Epithelial cell of prostate (primary cell): ENCODE data around the gene MACROD2.
A peak's percentile ranks its signal among the peaks of the same experiment; 100 is the strongest.

Source experiments
- DNase-seq: peaks from one replicate; pipeline ENCODE4 v3.0.0-alpha.2; 2011; ENCODE audit warnings: low read depth, low spot score
- H3K27ac ChIP-seq: fragments of 450-650 bp; 2 replicates; pipeline ENCODE4 v1.5.1; 2017; ENCODE audit warnings: mild to moderate bottlenecking

Gene MACROD2

DNA sequence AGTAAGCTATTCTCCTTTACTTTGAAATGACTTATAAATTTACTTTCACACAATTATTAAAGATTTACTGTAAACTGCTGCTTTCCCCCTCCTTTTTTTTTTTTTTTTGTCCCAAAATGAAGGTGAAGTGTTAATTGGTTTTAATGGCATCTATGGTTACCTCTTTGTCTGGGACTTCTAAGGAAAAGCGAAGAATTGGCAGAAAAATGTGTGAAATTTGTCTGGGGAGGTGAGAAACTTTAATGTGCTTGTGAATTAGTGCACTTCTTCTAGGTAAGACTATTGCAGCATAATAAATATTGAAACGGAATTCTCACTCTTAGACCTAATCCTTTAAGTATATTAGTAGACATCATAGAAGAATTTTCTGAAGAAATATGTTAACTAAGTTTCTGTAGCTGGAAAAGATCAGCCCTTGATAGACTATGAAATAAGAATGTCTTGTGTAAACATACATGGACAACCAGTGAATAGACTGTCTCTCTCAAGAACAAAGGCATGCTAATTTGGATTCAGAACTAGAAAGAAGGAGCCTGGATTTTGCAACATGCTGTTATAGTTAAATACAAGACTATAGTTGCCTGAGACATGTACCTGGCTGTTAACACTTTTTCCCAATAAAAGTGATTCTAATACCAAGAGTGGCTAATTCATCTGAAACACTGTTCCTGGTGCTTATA lies 318.2 kb downstream of the MACROD2 start:
- DNase-seq = no peak
- no peak overlapping the region for H3K27ac ChIP-seq

GRCh38 chr20:14319704-14320103 lies 324.4 kb downstream of the MACROD2 start:
- H3K27ac ChIP-seq = no peak overlapping the region
- DNase-seq = no peak

DNA sequence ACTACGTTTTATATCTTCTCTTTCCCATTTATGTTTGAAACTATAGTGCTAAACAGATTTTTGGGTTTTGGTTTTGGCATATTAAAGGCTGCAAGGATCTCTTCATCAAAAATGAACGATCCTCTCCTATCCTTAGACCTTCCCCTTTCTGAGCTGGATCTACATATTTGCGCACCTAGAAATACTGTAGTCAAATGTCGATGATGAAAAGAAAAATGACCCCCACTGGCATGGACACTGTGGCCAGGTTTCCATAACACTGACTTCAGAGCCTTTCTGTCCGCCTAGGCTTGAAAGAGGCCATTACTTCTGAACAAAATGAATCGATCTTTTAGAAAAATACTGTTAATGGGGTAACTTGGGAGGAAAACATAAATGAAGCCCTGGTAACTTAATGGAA lies 336.3 kb downstream of the MACROD2 start:
- H3K27ac ChIP-seq = no peak overlapping the region
- DNase-seq = no peak

GRCh38 chr20:14332866-14333265 lies 337.6 kb downstream of the MACROD2 start:
- H3K27ac ChIP-seq = no peak overlapping the region
- DNase-seq = no peak

GRCh38 chr20:14333721-14334120 lies 338.4 kb downstream of the MACROD2 start:
- H3K27ac ChIP-seq = peak overlapping the region; percentile 64
- DNase-seq = no peak

DNA sequence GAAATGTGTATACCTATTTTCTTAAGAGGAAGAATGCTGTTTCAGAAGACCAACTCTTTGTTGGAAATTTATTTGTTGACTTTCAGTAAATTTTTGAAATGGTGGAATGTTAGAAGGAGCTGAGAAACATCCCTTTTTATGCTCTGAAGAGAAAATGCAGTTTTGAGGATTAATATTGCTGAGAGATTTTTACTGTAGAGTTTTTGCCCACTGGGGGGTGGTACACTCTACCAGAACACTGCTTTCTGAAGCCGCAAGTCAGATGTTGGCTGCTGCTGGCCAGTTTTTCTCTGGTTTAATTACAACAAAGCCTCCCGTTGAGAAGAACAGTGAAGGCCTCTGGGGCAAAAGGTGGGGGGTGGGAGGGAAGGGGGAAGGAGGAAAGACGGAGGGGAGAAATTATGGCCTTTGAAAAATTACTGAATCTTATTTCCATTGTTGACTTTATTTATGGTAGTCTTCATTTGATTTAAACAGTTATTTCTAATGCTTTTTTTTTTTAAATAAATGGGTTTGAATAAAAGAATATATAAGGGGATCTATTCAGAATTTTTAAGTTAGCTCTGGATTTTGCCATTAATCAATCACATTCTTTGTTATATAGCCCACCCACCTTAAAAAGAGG lies 339.1 kb downstream of the MACROD2 start:
- no peak for DNase-seq
- H3K27ac ChIP-seq = peak overlapping the region; percentile 64

- peak overlapping the region; percentile 64 for H3K27ac ChIP-seq
- no peak for DNase-seq
Measured at GRCh38 chr20:14335052-14335451, 339.7 kb downstream of the MACROD2 start.

DNA sequence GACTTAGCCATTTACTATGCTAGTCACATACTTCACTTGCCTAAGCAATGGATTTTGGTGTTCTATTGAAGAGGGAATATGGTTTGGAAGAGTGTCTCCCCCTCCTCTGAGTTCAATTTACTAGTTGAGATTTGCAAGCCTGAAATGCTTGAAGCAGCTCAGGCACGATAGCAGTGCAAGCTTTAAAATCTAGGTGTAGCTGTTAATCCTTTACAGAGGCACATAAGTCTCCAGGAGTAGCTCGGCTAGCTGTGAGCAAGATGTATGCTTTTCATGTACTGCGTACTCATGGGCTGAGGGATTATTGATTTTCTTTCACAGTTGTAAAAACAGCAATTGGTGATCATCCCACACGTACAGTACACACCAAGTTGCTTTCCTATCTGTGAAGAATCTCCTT lies 341.4 kb downstream of the MACROD2 start:
- H3K27ac ChIP-seq = peak overlapping the region; percentile 64
- no peak for DNase-seq

- DNase-seq = peak; percentile 94
- H3K27ac ChIP-seq = peak within 1 kb of the TSS; percentile 64
Measured at GRCh38 chr20:14337400-14338171, 342.3 kb downstream of the MACROD2 start, which contains the start of gene FLRT3. TSS of gene FLRT3 (minus strand) at chr20:14337612. CDS start at chr20:14327506, 10,106 bp downstream.

DNA sequence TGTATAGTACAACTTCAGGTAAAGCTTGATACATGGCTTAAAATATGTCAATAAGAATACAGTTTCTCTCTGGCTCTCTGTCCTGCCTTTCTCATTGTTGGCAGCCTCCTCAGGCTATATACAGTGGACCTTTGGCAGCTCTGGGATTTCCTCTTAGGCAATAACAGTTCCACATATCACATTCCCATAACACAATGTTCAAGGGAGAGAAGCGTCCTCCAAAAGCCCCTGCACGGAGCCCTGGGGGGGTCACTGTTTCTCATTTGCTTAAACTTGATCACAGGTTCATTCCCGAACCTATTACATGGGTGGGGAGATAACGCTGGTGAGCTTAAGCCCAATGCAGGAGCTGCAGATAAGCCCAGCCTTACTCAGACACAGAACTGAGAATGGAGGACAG lies 346.5 kb downstream of the MACROD2 start:
- DNase-seq = no peak

DNA sequence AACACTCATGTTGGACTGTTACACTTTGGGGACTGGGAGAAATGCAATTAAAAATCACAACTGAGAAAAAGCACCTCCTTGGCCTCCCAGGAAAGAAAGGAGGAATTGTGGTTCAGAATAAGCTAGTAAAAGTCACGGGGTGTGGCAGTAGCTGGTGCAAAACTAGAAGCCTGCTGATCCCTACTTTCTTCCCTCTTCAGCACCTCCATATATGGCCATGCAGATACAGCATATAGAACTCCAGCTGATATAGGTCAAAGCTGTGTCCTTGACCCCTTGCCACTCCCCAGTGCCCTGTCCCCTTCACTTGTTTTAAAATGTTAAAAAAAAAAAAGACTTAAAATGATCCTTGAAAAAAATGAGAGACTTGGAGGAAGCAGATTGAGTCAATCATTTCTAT lies 347.6 kb downstream of the MACROD2 start:
- H3K27ac ChIP-seq = no peak overlapping the region
- no peak for DNase-seq

More for the DNA sequence above, 346.5 kb downstream of the MACROD2 start:
- no peak overlapping the region for H3K27ac ChIP-seq

DNA sequence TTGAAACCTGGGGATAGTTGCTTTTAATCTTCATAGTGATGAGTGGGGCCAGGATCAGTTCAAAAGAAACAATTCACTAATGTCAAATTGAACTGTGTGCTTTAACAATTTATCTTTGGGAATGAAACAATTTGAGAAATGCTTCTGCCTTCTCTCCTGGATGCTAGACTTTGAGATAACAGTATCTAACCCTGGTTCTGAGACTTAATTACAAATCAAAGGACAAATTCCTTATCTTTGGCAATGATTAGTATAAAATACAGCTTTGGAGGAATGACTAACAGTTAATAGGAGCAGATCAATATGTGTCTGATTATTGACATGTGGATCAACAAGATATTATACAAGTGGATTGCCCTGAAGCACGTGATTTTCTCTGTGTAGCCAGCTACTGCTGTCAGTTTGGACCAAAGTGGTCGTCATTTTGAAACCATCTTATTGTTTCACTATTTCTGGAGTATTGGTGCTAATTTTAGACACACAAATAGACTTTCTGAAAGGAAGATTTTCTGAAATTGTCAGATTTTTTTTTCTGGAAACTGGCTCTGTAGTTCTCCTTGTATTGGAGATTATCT lies 348.3 kb downstream of the MACROD2 start:
- DNase-seq = no peak
- H3K27ac ChIP-seq = no peak overlapping the region

DNA sequence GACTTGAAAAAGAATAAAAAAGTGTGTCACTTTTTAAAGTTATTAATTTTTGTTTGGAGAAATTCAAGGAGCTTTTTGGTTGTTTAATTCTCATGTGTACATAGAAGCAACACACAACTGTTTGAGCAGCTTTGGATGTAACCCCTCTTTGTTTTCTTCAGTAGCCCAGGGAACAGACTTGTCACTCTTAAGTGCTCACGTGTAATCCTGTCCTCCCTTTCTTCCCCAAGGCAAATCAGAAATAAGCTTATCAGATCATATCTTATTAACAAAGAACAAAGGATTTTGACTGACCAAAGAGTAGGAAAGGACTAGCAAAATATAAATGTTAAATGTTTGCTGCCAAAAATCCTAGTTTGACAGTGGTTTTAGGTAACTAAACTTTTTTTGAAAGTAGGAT lies 349.4 kb downstream of the MACROD2 start:
- DNase-seq = no peak

DNA sequence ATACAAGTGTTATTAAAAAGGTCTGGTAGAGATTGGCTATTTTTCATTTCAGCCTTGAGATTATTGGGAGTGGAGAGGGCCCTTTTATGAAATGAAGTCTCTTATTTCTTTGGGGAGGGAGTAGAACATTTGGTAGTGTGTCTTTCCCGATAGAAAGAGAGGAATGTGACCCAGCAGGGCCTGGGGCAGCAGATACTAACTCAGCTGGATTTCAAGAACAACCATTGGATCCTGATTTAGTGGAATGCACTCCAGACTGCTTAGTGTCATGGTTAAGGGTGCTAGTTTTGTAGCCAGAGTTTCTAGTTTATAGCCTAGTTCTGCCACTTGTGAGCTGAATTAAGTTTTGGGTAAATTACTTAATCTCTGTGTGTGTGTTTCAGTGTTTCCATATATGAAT lies 360.5 kb downstream of the MACROD2 start:
- no peak for DNase-seq
- H3K27ac ChIP-seq = no peak overlapping the region

More for the DNA sequence above, 349.4 kb downstream of the MACROD2 start:
- H3K27ac ChIP-seq = no peak overlapping the region

GRCh38 chr20:14360416-14360815 lies 365.1 kb downstream of the MACROD2 start:
- no peak overlapping the region for H3K27ac ChIP-seq
- DNase-seq = no peak

DNA sequence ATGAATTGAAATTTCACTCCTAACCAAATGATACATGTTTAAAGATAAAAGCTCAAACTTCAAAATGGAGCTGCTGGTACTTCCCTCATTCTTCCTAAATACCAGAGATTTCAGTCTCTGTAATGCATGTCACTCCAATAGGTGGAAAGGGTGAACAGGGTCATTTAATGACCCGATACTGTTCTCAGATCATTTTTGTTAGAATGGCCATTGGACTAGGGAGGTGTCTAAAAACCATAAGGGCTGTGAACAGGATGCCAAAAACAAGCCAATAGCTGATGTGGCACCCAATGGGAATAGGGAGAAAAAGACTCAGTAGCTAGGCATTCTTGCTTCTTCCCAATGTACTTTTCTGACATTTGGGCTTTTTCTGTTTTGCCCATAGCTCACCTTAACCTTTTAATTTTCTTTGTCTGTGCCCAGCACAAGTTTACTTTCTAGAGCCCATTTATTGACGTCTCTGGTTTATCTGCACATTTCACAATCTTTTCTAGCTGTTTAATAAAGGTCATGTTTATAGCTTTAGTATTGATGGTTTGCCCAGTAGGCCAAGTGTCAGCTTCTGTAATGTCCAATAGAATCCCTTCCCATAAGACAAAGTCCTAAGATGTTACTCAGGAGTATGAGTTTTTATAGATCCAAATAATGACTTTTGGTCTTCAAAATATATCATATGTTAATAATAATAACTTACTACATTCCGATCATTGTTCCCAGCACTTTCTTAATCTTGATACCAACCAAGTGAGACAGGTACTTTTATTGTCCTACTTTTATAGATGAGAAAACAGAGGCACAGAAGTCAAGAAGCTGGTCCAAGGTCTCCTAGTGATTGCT lies 366.4 kb downstream of the MACROD2 start:
- no peak for DNase-seq
- no peak overlapping the region for H3K27ac ChIP-seq

- no peak overlapping the region for H3K27ac ChIP-seq
- DNase-seq = no peak
Measured at GRCh38 chr20:14374196-14374595, 378.9 kb downstream of the MACROD2 start.

DNA sequence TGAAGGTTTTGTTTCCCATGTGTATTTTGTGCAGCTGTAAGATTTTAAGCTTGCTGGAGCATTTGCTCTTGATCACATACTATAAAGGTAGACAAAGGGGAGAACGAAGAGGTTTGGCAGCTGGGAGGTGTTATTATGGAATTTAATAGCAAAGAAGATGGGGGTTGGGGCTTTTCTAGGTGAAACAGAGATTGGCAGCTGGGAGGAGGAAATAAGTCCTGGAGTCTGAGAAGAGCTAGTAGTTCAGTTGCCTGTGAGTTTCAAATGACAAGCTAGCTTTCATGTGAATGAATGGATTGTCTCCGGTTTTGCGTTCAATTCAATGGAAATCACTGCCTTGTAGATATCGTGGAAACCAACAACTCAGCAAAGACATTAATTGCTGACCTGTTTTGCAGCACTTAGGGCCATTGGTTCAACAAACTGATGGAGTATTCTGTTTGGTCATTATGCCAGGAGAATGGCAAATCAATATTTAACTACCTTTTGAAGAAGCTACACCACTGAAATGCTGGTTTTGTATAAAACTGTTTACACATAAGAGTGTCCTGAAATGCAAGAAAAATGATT lies 380.2 kb downstream of the MACROD2 start:
- H3K27ac ChIP-seq = no peak overlapping the region
- no peak for DNase-seq

GRCh38 chr20:14378326-14378725 lies 383.0 kb downstream of the MACROD2 start:
- no peak for DNase-seq
- no peak overlapping the region for H3K27ac ChIP-seq

- H3K27ac ChIP-seq = no peak overlapping the region
- no peak for DNase-seq
Measured at GRCh38 chr20:14383335-14383734, 388.0 kb downstream of the MACROD2 start.
